Hepatocyte (in vitro differentiated cells): Measurements from ENCODE around the gene CCBE1. TPM values are rescaled to one million over a fixed set of nuclear protein-coding genes. Genes with fewer than 3 reads are reported as not detected.

Experiments
- DNase-seq: peaks from one replicate; pipeline ENCODE4 v3.0.0-alpha.2; 2016; ENCODE audit warnings: low spot score
- H2AFZ ChIP-seq: fragments of 200-600 bp; sonication (generic); 2 replicates; pipeline ENCODE4 v1.6.0; 2016; ENCODE audit warnings: antibody characterized with exemption, mild to moderate bottlenecking
- H3K27ac ChIP-seq: fragments of 200-600 bp; sonication (generic); 2 replicates; pipeline ENCODE4 v1.5.1; 2016; ENCODE audit warnings: mild to moderate bottlenecking
- H3K27me3 ChIP-seq: fragments of 200-600 bp; sonication (generic); 2 replicates; pipeline ENCODE4 v1.6.1; 2016
- H3K36me3 ChIP-seq: fragments of 200-600 bp; sonication (generic); replicated peaks from 2 replicates; pipeline ENCODE4 v1.5.1; 2016; ENCODE audit warnings: low read depth; ENCODE audit not compliant: insufficient read depth
- H3K4me1 ChIP-seq: fragments of 200-600 bp; sonication (generic); 2 replicates; pipeline ENCODE4 v1.5.1; 2016; ENCODE audit warnings: mild to moderate bottlenecking, moderate library complexity; ENCODE audit not compliant: insufficient read depth
- H3K4me2 ChIP-seq: fragments of 200-600 bp; sonication (generic); 2 replicates; pipeline ENCODE4 v1.6.0; 2016
- H3K4me3 ChIP-seq: fragments of 200-600 bp; sonication (generic); 2 replicates; pipeline ENCODE4 v1.5.1; 2016; ENCODE audit warnings: mild to moderate bottlenecking
- H3K79me2 ChIP-seq: fragments of 200-600 bp; sonication (generic); 2 replicates; pipeline ENCODE4 v1.6.0; 2017; ENCODE audit warnings: mild to moderate bottlenecking
- H3K9me2 ChIP-seq: fragments of 200-600 bp; sonication (generic); replicated peaks from 2 replicates; pipeline ENCODE4 v1.6.0; 2017; ENCODE audit warnings: mild to moderate bottlenecking; ENCODE audit not compliant: insufficient read depth
- H3K9me3 ChIP-seq: fragments of 200-600 bp; sonication (generic); 2 replicates; pipeline ENCODE4 v1.5.1; 2016; ENCODE audit warnings: low read depth, mild to moderate bottlenecking
- H4K20me1 ChIP-seq: fragments of 200-600 bp; sonication (generic); 2 replicates; pipeline ENCODE4 v1.6.0; 2016; ENCODE audit warnings: mild to moderate bottlenecking; ENCODE audit not compliant: insufficient read depth, poor library complexity, severe bottlenecking
- CTCF ChIP-seq: fragments of 200-600 bp; sonication (generic); IDR thresholded peaks from 2 replicates; pipeline ENCODE4 v1.5.1; 2016; ENCODE audit warnings: antibody characterized with exemption, mild to moderate bottlenecking; ENCODE audit not compliant: poor library complexity
- EZH2 ChIP-seq: fragments of 200-600 bp; sonication (generic); IDR thresholded peaks from 2 replicates; pipeline ENCODE4 v1.6.1; 2016; ENCODE audit warnings: antibody characterized with exemption, mild to moderate bottlenecking, borderline replicate concordance
- EZH2phosphoT487 ChIP-seq: fragments of 200-600 bp; sonication (generic); IDR thresholded peaks from one replicate; pipeline ENCODE4 v1.6.1; 2018; ENCODE audit warnings: antibody characterized with exemption, mild to moderate bottlenecking, low read depth, moderate library complexity; ENCODE audit not compliant: unreplicated experiment, severe bottlenecking
- WGBS: methylation state at CpG from one replicate; pipeline ENCODE4 v1.1.6; 2016; ENCODE audit warnings: low lambda C conversion rate; ENCODE audit errors: missing lambda C conversion rate; 5-methylcytosine and 5-hydroxymethylcytosine counted together
- polyA plus RNA-seq: library from polyadenylated mRNA; unstranded; fragments of >200 nt; fragmentation: Nextera tagmentation; extraction: Ambion mirVana; gene quantifications from 2 replicates; pipeline ENCODE4 v1.2.1, GENCODE V29; 2016
- total RNA-seq: library from RNA; depleted of rRNA; stranded (reverse); fragments of >200 nt; gene quantifications from 2 replicates; pipeline ENCODE4 v1.2.3, GENCODE V29; 2014

The CCBE1 gene
- total and polyA plus RNA-seq, 2 experiments from 2014 or later: 3.1 to 9.2 TPM

- DNase-seq: no peak
- TF ChIP-seq EZH2 (no peak), CTCF (no peak), EZH2phosphoT487 (no peak)
- no peak overlapping the region for H3K4me3 ChIP-seq
- H3K9me2 ChIP-seq: no peaks in the 10 kb centered on the region
- no peaks in the 10 kb centered on the region for H3K27me3 ChIP-seq
- WGBS: 42% methylated on average over 4 of the region's 4 CpGs
- H3K27ac ChIP-seq: no peak overlapping the region
- no peaks in the 10 kb centered on the region for H3K36me3 ChIP-seq
- no peak overlapping the region for H2AFZ ChIP-seq
- no peak overlapping the region for H3K4me2 ChIP-seq
- H3K79me2 ChIP-seq: no peaks in the 10 kb centered on the region
- H3K4me1 ChIP-seq: peaks cover 15% of the 10 kb centered on the region
- no peaks in the 10 kb centered on the region for H3K9me3 ChIP-seq
- no peaks in the 10 kb centered on the region for H4K20me1 ChIP-seq
Observed at GRCh38 chr18:59498506-59499086, 198.6 kb downstream of the CCBE1 start.

DNA sequence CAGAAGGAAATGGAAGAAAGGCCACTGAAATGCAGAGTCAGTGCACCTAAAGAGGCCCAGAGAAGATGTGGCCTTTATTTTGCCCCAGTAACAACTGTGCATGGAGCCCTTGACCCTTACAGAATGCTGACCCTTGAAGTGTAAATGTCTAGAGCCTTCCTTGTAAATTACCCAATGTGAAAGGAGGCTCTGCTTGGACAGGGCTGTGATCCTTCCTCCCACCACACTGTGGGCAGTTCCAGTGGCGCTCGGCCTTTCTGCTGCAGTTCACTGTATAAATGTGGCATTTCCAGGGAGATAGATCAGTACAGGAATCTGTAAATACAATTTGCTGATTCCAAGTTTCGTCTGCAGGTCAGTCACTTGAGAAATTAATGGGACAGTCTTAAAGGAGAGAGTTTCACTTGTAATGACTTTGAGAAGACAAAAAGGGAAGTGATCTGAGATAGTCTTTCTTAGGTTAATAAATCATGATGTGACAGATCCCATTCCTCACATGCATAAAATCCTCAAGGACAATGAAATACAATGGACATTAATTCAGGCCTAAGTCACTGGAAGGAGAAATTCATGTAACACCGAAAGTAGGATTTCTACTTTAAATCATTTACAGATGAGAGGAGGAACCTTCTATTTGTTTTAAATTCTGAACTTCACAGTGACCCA is 204.3 kb downstream of the CCBE1 start:
- no peaks in the 10 kb centered on the region for H3K27me3 ChIP-seq
- H3K9me3 ChIP-seq: no peaks in the 10 kb centered on the region
- no peak for DNase-seq
- no peaks in the 10 kb centered on the region for H3K4me1 ChIP-seq
- TF ChIP-seq CTCF (no peak), EZH2phosphoT487 (no peak), EZH2 (no peak)
- H2AFZ ChIP-seq: no peak overlapping the region
- H3K9me2 ChIP-seq: no peaks in the 10 kb centered on the region
- H3K4me2 ChIP-seq: no peak overlapping the region
- H3K4me3 ChIP-seq: no peak overlapping the region
- H3K27ac ChIP-seq: no peak overlapping the region
- H3K79me2 ChIP-seq: no peaks in the 10 kb centered on the region
- no peaks in the 10 kb centered on the region for H4K20me1 ChIP-seq
- WGBS: 93% methylated on average over 4 of the region's 4 CpGs
- H3K36me3 ChIP-seq: no peaks in the 10 kb centered on the region

GRCh38 chr18:59488899-59489298 is 208.3 kb downstream of the CCBE1 start:
- Histone ChIP-seq H3K27ac (no peak overlapping the region), H3K4me3 (no peak overlapping the region), H3K4me2 (no peak overlapping the region), H3K36me3 (no peaks in the 10 kb centered on the region), H3K27me3 (no peaks in the 10 kb centered on the region), H4K20me1 (no peaks in the 10 kb centered on the region), H2AFZ (no peak overlapping the region), H3K79me2 (no peaks in the 10 kb centered on the region), H3K9me3 (no peaks in the 10 kb centered on the region), H3K4me1 (peaks cover 11% of the 10 kb centered on the region), H3K9me2 (no peaks in the 10 kb centered on the region)
- no peak for TF ChIP-seq CTCF
- no peak for TF ChIP-seq EZH2
- no peak for TF ChIP-seq EZH2phosphoT487
- WGBS: 98% methylated on average over 2 of the region's 2 CpGs
- no peak for DNase-seq
